Fibroblast of skin of abdomen (primary cell): Measurements from ENCODE around the gene CHD1L.
"Not testable (repeated sequence)": the region's sequence is repeated elsewhere in the genome, so short reads cannot be mapped to it uniquely, and the experiment has no call there.

Experiments
- DNase-seq: peaks from one replicate; pipeline ENCODE4 v3.0.0-alpha.2; 2013

CHD1L gene

DNA sequence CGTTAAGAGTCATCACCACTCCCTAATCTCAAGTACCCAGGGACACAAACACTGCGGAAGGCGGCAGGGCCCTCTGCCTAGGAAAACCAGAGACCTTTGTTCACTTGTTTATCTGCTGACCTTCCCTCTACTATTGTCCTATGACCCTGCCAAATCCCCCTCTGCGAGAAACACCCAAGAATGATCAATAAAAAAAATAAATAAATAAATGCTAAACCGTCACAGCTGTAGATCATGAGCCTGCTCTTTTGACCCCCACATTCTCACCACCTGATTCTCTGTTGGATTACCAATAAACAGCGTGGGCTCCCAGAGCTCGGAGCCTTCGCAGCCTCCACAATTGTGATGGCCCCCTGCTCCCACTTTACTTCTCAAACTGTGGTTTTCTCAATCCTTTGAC lies 8.6 kb upstream of the CHD1L start:
- not testable (repeated sequence) for DNase-seq

DNA sequence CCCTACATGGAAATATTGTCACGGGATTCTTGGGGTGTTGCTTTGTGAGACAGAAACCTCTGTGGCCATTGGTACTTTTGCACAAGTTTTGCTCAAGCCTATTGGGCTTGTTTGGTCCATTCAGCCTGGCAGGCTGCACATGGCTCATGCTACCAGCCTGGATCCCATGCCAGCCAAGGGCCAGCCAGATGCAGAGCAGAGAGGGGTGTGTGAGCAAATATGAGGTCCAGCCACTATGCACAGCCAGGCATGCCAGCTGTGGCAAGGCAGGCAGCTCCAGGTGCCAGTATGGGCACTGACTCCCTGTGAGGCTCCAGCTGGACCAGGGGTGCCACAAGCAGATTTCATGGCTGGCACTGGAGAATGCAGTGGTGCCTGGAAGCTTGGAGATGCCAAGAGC lies 6.7 kb upstream of the CHD1L start:
- no peak for DNase-seq

DNA sequence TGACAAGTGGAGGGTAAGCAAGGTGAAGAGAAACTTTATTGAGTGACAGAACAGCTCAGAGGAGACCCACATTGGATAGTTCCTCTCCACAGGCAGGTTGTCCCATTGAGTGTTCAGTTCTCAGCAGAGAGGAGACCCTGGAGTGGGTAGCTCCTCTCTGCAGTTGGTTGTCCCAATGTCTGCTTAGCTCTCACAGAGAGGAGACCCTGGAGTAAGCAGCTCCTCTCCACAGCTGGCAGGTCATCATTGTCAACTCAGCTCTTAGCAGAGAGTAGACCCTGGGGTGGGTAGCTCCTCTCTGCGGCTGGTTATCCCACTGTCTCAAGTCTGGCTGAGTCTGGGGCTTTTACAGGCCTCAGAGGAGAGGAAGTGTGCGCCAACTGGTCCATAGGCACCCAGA lies 6.0 kb upstream of the CHD1L start:
- no peak for DNase-seq

DNA sequence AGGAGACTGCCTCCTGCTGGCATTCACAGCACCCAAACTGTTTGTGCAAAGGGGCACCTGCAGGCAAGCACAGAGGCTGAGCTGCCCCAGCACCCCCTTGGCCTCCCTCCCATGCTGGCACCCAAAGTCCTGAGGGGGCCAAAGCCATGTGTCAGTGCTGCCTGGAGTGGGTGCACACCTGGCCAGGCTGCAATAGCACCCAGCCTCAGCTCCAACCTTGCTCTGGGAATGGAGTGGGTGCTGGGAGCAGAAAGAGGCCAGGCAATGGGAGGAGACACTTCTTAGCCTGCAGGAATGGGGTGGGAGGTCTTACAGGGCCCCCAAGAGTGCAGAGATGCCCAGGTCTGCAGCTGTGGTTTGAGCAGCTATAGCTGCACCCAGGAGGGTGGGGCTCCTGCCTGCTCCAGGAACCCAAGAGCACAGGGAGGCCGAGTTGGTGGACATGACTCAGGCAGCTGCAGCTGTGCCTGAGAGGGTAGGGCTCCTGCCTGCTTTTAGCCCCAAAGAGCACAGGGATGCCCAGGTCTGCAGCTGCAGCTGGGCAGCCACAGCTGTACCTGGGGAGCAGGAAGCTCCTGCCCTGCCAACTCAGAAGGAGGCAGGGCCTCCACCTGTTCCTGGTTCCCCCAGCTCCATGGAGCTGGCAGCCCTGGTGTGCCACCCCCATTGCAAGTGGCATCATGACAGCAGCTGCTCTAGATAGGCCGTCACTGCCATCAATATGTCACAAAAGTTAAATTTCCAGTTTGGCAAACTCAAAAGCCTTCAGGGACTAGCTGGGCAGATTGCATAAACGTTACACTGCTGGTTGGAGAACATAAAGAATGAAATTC lies 5.3 kb upstream of the CHD1L start:
- DNase-seq, result no peak

DNA sequence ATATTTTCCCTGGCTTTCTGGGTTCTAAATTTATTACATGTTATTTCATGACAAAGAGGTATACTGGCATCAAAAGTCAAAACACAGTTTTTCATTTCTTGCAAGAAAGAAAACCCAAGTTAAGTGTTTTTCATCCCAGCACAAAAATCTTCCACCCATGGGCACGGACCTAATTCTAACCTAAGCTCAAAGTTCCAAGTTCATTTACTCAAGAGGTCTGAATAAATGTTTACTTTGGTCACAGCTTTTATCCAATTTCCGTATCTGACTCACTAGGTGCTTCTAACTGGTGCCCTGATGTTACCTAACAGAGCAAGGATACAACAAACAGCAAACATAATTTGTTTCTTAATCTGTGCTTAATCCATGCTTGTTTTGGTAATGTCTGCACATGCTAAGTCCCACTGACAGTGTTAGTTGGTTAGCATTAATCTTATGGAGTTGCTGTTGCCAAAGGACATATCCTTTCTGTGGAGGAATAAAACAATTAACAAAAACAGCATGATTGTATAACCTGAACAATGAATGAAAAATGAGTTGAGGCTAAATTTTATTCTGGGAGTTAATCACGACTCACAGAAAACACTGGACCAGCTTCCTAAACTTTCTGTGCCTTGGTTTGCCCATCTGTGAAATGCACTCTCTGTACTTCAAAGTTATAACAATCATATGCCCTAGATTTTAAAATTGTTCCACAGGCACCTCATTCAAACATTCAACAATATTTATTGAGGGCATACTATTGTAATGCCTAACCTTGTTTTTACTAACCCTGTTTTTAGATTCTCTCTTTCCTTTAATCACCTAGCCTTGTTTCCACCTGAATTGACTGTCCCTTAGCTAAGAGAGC lies 4.2 kb upstream of the CHD1L start:
- no peak for DNase-seq

DNA sequence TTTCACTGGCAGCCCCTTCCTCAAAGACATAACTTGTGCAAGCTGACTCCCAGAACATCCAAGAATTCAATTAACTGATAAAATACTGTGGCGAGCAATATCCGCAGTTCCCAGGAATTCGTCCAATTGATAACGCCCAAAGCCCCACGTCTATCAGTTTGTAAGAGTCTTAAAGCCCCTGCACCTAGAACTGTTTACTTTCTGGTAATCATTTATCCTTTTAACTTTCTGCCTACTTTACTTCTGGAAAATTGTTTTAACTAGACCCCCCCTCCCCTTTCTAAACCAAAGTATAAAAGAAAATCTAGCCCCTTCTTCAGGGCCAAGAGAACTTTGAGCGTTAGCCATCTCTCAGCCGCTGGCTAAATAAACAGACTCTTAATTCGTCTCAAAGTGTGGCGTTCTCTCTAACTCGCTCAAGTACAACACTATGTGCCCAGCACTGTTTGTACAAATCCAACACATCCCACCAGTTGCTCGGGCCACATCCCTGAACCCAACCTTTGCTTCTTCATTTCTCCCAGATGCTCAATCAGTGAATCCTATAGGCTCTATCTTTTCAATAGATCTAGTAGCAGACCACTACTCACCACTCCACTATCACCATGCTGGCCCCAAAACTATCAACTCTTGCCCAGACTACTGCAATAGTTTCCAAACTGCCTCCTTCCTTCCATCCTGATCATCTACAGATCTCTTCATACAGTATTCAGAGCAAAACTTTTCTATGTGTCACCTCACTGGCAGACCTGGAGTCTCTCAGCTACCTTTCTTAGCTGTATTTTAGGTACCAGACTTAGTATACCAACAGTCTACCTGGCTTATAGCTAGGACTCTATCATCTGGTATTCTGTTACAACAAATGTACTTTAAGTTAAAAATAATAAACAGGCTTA lies 3.3 kb upstream of the CHD1L start:
- no peak for DNase-seq

DNA sequence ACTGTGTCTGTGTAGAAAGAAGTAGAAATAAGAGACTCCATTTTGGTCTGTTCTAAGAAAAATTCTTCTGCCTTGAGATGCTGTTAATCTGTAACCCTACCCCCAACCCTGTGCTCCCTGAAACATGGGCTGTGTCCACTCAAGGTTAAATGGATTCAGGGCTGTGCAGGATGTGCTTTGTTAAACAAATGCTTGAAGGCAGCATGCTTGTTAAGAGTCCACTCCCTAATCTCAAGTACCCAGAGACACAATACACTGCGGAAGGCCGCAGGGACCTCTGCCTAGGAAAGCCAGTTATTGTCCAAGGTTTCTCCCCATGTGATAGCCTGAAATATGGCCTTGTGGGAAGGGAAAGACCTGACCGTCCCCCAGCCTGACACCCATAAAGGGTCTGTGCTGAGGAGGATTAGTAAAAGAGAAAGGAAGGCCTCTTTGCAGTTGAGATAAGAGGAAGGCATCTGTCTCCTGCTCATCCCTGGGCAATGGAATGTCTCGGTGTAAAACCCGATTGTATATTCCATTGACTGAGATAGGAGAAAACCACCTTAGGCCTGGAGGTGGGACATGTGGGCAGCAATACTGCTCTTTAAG lies 2.3 kb upstream of the CHD1L start:
- DNase-seq, result not testable (repeated sequence)

DNA sequence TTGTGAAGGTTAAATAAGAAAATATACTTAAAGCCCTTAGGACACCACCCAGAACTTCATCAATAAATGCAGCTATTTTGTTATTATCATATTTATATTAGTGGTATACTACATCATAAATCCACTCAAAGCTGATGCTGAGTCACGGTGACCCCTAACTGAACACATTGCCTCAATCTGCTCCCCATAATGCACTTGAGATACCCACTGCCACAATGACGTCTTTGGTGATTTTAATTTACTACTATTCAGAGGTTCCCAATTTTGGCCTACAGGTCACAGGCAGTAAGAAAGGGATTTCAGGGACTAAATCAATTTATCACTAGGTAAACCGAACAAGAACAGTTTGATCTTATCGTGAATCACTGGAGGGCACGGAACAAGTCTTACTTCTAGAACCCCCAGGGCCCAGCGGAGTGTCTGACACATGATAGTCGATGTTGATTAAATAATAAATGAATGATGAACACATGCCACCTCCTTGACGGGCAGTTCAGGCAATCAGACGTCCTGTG lies 493 bp upstream of the CHD1L start:
- no peak for DNase-seq

DNA sequence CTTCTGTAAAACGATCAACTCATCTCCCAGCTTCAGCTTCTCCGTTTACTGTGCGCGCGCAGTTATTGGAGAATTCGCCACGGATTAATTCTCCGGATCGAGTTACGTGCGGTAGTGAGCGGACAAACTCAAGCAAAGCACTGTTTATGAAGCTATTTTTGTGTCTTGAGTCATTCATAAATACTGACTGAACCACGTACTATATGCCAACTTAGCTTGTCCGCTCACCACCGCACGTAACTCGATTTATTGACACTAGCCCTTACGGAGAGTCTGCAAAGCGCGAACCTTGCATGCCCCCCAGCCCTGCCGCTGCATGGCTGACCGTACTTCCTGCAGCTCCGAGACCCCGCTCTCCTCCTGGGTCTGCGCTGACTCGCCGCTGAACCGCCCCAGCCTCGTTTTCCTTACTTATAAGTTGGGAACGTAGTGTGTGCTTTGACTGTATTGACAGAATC lies 773 bp downstream of the CHD1L start:
- DNase-seq, result no peak

DNA sequence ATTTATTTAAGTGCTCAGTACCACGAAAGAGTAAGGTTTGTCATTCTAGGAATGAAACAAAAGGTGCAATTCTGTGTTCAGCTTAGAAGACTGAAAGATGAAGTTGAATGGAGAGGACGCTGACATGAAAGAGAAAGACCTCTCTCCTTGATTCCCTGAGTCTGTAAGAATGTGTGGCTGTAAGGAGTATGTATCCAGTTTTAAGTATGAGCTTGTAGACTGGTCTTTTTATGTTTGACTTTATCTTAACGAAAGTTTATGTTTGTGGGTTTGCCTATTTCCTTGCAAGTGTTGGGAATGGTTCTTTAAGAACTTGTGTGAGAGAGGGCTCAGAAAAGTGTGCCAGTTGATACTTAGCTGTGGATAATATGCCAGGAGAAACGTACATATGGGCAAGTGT lies 1.4 kb downstream of the CHD1L start:
- no peak for DNase-seq

DNA sequence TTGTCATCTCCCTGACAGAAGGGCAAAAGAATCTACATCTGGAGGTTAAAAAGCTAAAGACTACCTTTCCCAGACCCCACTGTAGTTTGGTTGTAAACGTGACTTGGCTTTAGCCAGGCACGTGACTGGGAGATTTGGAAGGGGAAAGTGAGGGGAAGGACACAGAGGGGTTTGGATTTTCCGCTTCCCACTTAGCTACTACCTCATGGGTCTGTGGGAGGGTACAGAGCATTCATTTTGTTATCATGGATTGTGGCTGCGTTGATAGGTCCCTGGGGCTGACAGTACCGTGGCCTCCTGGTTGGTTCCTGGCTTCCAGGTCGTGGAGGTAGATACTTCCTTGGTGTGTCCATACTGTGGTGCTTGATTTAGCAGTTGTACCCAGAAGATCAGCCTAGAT lies 2.6 kb downstream of the CHD1L start:
- no peak for DNase-seq

DNA sequence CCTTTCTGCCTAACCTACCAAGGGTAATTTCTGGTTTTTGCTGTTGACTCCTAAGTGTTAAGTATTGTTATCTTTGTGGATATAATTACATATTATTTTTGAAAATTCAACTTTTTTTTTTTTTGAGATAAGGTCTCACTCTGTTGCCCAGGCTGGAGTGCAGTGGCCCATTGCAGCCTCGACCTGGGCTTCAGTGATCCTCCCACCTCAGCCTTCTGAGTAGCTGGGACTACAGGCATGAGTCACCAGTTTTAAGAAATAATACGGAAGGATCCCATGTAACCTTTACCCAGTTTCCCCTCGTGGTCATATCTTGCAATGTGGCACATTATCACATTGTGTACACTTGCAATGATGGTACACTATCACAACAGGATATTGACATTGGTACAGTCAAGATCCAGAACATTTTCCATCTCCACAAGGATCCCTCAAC lies 3.1 kb downstream of the CHD1L start:
- DNase-seq, result no peak

DNA sequence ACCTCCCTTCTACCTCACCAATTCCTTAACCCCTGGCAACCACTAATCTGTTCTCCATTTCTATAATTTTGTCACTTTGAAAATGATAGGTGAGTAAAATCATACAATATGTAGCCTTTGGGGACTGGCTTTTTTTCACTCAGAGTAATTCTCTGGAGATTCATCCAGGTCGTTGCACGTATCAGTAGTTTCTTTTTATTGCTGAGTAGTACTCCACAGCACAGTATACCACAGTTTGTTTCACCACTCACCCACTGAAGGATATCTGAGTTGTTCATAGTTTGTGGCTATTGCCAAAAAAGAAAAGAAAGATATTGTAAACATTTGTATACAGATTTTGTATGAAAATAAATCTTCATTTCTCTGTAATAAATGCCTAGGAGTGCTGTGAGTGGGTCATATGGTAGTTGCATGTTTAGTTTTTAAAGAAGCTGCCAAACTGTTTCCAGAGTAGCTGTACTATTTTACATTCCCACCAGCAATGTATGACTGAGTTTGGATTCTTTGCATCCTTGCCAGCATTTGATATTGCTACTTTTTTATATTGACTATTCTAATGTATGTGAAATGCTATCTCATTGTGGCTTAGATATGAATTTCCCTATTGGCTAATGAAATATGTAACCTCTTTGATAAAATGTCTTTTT lies 3.7 kb downstream of the CHD1L start:
- no peak for DNase-seq

DNA sequence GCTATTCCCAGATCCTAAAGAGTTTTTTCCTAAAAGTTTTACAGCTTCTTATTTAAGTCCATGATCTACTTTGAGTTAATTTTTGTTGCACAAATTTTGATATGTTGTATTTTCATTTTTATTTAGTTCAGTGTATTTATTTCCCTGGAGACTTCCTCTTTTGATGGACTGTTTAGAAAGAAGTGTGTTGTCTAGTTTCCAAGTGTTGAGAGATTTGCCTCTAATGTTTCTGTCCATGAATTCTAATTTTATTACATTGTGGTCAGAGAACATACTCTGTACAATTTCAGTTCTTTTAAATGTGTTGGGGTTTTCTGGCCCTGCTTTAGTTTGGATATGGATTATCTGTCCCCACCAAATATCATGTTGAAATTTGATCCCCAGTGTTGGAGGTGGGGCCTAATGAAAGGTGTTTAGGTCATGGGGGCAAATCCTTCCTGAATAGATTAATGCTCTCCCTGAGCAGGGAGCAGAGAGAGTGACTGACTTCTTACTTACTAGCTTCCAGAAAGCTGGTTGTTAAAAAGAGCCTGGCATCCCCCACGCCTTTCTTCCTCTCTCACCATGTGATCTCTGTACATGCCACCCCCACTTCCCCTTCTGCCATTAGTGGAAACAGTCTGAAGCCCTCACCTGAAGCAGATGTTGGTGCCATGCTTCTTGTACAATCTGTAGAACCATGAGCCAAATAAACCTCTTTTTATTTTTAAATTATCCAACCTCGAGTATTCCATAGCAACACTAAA lies 4.6 kb downstream of the CHD1L start:
- no peak for DNase-seq

DNA sequence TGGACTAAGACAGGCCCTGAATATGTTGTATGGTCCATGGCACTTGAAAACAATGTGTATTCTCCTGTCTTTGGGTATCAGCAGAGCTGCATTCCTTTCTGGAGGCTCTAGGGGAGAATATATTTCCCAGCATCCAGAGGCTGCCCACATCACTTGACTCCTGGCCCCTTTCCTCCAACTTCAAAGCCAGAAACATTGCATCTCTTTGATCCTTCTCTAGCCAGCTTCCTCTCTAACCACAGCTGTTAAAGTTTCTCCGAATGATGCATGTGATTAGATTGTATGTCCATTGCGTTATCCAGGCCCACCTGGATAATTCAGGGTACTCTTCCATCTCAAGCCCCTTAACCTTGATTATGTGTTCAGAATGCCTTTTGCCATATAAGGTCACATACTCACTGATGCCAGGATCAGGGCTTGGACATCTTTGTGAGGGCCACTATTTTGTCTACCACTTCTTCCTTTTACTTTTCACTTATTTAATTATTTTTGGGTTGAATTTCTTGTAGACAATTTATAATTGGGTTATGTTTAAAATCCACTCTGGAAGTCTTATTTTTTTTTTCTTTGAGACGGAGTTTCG lies 5.3 kb downstream of the CHD1L start:
- no peak for DNase-seq

DNA sequence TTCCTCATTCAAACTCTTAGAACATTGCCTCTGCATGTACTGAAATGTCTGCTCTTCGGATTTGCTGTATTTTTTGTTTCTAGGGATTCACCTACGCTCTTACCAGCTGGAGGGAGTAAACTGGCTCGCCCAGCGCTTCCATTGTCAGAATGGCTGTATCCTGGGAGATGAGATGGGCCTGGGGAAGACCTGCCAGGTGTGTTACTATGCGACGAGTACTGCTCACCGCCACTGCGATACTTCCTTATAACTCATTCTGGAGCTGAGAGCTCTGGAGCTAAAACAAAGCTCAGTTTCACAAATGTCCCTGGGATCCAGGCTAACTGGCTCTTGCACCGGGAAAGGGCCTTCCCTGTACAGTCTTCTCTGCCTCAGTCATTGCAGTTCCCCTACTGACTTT lies 10.1 kb downstream of the CHD1L start:
- no peak for DNase-seq

DNA sequence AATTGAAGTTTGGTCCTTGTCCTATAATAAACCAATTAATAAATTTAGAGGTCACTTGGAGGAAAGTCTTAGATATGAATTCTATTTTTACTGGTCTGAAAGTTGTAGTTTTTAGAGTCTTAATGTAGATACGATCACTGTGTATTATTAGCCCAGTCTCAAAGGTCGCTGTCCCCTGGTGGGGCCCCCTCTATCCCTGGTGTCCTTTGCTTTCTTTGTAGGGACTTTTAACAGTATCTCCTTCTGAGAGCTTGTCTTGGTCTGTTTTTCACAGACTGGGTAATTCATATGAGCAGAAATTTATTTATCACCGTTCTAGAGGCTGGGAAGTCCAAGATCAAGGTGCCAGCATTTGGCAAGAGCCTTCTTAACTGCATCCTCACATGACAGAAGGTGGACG lies 18.5 kb downstream of the CHD1L start:
- DNase-seq, result no peak

DNA sequence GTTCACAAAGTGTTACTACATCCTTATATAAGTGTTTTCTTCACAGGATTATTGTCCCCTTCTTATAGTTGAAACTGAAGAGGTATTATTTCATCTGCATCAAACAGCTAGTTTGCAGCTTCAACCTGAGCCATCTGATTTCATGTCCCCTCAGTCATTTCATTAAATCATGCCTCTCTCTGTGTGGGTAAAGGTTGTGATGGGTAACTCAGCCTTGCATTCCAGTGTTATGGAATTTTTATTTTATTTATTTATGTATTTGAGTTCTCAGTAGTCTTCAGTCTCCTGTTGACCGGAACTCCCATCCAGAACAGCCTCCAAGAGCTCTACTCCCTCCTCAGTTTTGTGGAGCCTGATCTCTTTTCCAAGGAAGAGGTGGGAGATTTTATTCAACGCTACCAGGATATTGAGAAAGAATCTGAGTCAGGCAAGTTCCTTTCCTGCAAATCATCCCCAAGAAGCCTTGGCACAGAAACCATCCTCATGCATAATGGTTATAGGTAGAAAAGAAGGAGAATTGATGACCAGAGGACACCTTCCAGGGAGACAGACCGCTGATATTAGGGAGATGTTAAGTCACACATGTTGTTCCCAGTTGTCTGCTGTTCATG lies 21.8 kb downstream of the CHD1L start:
- peak; percentile 66 for DNase-seq

DNA sequence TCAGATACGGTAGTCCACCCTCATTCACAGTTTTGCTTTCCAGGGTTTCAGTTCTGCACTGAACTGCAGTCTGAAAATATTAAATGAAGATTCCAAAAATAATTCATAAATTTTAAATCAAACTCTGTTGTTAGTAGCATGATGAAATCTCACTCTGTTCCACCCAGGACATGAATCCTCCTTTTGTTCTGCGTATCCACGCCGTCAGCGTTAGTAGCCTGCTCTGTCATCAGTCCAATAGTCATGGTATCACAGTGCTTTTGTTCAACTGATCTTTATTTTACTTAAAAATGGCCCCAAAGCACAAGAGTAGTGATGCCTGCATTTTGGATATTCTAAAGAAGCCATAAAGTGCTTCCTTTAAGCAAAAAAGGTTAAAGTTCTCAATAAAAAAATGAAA lies 23.9 kb downstream of the CHD1L start:
- no peak for DNase-seq

DNA sequence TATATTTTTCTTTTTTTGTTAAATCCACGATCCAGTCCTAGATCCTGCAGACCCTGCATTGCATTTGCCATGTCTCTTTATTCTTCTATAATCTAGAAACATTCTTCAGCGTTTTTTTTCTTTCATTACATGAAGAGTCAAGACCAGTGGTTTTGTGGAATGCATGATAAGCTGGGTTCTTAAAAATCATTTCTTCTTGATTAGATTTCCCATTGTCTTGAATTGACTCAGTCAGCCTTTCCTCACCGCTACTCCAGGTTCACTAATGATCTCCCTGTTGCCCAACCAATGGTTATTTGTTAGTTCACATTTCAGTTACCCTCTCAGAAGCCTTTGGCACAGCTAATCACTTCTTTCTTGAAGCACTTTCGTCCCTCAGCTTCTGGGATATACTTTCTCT lies 25.2 kb downstream of the CHD1L start:
- DNase-seq, result no peak
